Suprapubic skin (tissue), 4 donors: ENCODE data around the gene ADAMTS12. TPM values are rescaled to one million over a fixed set of nuclear protein-coding genes. Genes with fewer than 3 reads are reported as not detected.

ENCODE experiments used
- DNase-seq, 2 donors: peaks; one replicate each; pipeline ENCODE4 v3.0.0-alpha.2; 2019; ENCODE audit warnings: low spot score in 2 of 2
- H3K27ac ChIP-seq: fragments of 200-600 bp; sonication (generic); one replicate; pipeline ENCODE4 v1.5.1; 2019
- H3K27me3 ChIP-seq: fragments of 200-600 bp; sonication (generic); one replicate; pipeline ENCODE4 v1.5.1; 2019
- H3K36me3 ChIP-seq: fragments of 200-600 bp; sonication (generic); one replicate; pipeline ENCODE4 v1.5.1; 2019
- H3K4me1 ChIP-seq: fragments of 200-600 bp; sonication (generic); one replicate; pipeline ENCODE4 v1.5.1; 2019
- H3K4me3 ChIP-seq: fragments of 200-600 bp; sonication (generic); one replicate; pipeline ENCODE4 v1.5.1; 2019; ENCODE audit warnings: mild to moderate bottlenecking
- H3K9me3 ChIP-seq: fragments of 200-600 bp; sonication (generic); one replicate; pipeline ENCODE4 v1.5.1; 2019
- EP300 ChIP-seq: sonication (generic); formaldehyde crosslinking; IDR thresholded peaks from one replicate; pipeline ENCODE4 v1.6.1; 2017; ENCODE audit warnings: antibody characterized with exemption
- POLR2A ChIP-seq, 2 donors: fragments of 450-650 bp; IDR thresholded peaks; one replicate each; pipeline ENCODE4 v1.6.1; 2017; ENCODE audit warnings: antibody characterized with exemption in 2 of 2, mild to moderate bottlenecking in 2 of 2, moderate library complexity in 2 of 2
- POLR2AphosphoS5 ChIP-seq, 3 donors: sonication (generic); formaldehyde crosslinking; IDR thresholded peaks; one replicate each; pipeline ENCODE4 v1.6.1; 2017; ENCODE audit warnings: antibody characterized with exemption in 3 of 3
- WGBS: methylation state at CpG from one replicate; pipeline ENCODE4 v1.1.5; 2018; 5-methylcytosine and 5-hydroxymethylcytosine counted together
- total RNA-seq, 4 donors: library from RNA; depleted of rRNA; stranded (reverse); fragments of >200 nt; gene quantifications; one replicate each; pipeline ENCODE4 v1.1.0, GENCODE V29; 2016
- TF ChIP-seq, protein P1 (sequence below), 2 donors: fragments of 200-600 bp in 1 of 2; fragments of 450-650 bp in 1 of 2; sonication (generic) in 1 of 2; IDR thresholded peaks; one replicate each; pipeline ENCODE4 v1.5.1; 2016 to 2019; ENCODE audit warnings: antibody characterized with exemption in 2 of 2, mild to moderate bottlenecking in 1 of 2, moderate library complexity in 1 of 2

Gene ADAMTS12, protein sequence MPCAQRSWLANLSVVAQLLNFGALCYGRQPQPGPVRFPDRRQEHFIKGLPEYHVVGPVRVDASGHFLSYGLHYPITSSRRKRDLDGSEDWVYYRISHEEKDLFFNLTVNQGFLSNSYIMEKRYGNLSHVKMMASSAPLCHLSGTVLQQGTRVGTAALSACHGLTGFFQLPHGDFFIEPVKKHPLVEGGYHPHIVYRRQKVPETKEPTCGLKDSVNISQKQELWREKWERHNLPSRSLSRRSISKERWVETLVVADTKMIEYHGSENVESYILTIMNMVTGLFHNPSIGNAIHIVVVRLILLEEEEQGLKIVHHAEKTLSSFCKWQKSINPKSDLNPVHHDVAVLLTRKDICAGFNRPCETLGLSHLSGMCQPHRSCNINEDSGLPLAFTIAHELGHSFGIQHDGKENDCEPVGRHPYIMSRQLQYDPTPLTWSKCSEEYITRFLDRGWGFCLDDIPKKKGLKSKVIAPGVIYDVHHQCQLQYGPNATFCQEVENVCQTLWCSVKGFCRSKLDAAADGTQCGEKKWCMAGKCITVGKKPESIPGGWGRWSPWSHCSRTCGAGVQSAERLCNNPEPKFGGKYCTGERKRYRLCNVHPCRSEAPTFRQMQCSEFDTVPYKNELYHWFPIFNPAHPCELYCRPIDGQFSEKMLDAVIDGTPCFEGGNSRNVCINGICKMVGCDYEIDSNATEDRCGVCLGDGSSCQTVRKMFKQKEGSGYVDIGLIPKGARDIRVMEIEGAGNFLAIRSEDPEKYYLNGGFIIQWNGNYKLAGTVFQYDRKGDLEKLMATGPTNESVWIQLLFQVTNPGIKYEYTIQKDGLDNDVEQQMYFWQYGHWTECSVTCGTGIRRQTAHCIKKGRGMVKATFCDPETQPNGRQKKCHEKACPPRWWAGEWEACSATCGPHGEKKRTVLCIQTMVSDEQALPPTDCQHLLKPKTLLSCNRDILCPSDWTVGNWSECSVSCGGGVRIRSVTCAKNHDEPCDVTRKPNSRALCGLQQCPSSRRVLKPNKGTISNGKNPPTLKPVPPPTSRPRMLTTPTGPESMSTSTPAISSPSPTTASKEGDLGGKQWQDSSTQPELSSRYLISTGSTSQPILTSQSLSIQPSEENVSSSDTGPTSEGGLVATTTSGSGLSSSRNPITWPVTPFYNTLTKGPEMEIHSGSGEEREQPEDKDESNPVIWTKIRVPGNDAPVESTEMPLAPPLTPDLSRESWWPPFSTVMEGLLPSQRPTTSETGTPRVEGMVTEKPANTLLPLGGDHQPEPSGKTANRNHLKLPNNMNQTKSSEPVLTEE (N-terminal part only)
- 1 to 10 TPM in 1 of 4 donors, under 1 TPM in 3; 0.26 to 1.3 (median 0.57) TPM for total RNA-seq

DNA sequence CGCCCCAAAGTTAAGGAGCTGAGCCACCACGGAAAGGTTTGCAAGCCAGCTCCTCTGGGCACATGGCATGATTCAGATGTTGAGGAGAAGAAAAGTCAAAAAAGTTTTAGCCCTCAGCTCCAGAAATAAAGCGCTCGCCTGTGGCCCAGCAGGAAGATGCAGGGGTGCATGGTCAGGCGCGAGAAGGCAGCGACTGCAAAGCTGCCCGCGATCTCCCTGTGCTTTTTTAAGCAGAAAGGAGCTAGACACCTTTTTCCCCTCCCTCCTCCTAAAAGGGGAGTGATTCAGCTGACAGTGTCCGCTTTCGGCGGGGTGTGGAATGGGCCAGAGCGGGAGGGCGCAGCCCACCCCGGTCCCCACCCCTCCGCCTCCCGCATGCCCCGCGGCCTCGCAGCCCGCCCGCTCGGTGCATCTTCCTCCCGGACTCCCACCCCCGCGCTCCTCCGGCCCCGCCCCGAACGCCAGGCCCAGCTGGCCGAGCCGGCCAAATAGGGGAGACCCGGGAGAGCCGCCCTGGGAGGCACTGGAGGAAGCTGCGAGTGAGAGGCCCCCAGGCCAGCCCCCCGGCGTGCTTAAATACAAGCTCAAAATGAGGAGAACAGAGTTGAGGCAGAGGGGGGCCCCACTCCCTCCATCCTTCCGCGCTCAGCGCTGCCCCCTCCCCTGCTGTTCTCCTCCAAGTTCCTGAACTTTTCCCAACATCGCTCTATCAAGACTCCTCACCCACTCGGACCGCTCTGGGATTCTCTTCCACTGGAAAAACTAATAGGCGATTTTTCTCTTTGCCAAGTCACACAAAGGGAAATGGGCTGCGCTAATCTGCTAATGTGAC, at the start of gene ADAMTS12:
ADAMTS12 (minus strand) TSS at position 203 of the 832 bp plus-strand sequence; CDS start at position 69, 134 bp downstream.
- no peak for TF ChIP-seq POLR2AphosphoS5 (IDR thresholded peaks at IDR 0.05)
- no peak for TF ChIP-seq POLR2A (IDR thresholded peaks at IDR 0.05)
- TF ChIP-seq EP300: no peak
- TF ChIP-seq, protein P1, sequence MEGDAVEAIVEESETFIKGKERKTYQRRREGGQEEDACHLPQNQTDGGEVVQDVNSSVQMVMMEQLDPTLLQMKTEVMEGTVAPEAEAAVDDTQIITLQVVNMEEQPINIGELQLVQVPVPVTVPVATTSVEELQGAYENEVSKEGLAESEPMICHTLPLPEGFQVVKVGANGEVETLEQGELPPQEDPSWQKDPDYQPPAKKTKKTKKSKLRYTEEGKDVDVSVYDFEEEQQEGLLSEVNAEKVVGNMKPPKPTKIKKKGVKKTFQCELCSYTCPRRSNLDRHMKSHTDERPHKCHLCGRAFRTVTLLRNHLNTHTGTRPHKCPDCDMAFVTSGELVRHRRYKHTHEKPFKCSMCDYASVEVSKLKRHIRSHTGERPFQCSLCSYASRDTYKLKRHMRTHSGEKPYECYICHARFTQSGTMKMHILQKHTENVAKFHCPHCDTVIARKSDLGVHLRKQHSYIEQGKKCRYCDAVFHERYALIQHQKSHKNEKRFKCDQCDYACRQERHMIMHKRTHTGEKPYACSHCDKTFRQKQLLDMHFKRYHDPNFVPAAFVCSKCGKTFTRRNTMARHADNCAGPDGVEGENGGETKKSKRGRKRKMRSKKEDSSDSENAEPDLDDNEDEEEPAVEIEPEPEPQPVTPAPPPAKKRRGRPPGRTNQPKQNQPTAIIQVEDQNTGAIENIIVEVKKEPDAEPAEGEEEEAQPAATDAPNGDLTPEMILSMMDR (IDR thresholded peaks at IDR 0.05): no peak
- Histone ChIP-seq H3K27ac (no peak within 1 kb of the TSS), H3K36me3 (no peaks in the 10 kb centered on the region), H3K4me1 (peaks cover 16% of the 10 kb centered on the region), H3K9me3 (no peaks in the 10 kb centered on the region), H3K27me3 (peaks cover 30% of the 10 kb centered on the region), H3K4me3 (peak within 1 kb of the TSS; percentile 48)
- 8% methylated on average over 28 of the region's 45 CpGs for WGBS
- peak; percentile 68 to 82 for DNase-seq

DNA sequence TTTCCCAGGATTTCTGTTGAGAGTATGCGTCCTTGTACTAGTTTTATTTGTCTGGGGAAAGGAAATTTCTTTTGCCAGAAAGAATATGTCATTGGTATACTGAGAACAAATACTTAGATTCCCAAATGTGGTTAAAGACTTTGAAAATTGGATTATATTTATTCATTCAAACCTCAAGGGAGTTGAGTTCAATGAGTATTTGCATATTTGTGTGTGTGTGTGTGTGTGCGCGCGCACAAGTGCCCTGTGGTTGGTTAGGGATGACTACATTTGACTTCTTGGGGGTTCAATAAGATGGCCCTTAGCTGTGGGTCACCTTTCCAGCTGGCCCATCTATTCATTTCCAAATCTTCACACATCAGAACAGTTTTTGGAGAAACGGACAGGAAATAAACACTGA, 49.3 kb upstream of the ADAMTS12 start:
- Histone ChIP-seq H3K9me3 (no peaks in the 10 kb centered on the region), H3K4me1 (peaks cover 12% of the 10 kb centered on the region), H3K36me3 (no peaks in the 10 kb centered on the region), H3K27me3 (peaks cover 53% of the 10 kb centered on the region), H3K27ac (no peak overlapping the region), H3K4me3 (no peak overlapping the region)
- TF ChIP-seq POLR2AphosphoS5 (IDR thresholded peaks at IDR 0.05): no peak
- TF ChIP-seq EP300: no peak
- TF ChIP-seq, protein P1 (IDR thresholded peaks at IDR 0.05): no peak
- no peak for TF ChIP-seq POLR2A (IDR thresholded peaks at IDR 0.05)
- DNase-seq: no peak
- WGBS: 91% methylated on average over 5 of the region's 5 CpGs

DNA sequence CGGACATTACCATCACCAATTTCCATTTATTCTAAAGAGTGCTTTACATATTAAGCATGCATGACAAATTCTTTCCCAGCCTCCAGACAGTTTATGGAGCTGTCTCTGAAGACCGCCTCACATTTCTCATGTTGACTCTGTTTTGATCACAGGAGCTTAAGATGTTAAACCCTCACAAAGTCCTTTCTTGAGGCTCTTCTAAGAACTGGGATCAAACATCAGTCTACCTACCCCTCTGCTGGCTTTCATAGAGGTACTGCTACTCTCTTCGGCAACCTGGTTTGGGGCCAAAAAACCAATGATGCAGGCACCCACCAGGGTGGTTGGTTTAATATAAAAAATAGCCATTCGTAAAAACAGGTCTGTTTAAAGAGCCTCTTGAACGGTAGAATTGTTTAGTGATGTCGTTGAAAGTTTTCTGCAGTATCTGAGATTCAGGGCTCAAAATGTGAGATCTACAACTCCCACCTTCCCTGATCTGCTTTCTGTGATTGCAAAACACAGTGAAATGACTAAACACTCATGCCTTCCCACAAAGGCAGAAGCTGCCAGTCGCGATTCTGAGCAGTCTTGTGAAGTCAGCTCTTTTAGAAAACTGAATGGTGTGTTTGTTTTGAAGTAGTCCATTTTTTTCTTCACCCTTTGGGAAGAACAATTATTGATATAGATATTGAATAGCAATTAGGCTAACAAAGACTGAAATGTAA, 47.9 kb upstream of the ADAMTS12 start:
- Histone ChIP-seq H3K4me1 (peaks cover 16% of the 10 kb centered on the region), H3K9me3 (no peaks in the 10 kb centered on the region), H3K36me3 (no peaks in the 10 kb centered on the region), H3K27ac (no peak overlapping the region), H3K4me3 (no peak overlapping the region), H3K27me3 (peaks cover 57% of the 10 kb centered on the region)
- no peak for TF ChIP-seq POLR2AphosphoS5 (IDR thresholded peaks at IDR 0.05)
- TF ChIP-seq, protein P1 (IDR thresholded peaks at IDR 0.05): no peak
- no peak for TF ChIP-seq POLR2A (IDR thresholded peaks at IDR 0.05)
- TF ChIP-seq EP300: no peak
- 81% methylated on average over 8 of the region's 8 CpGs for WGBS
- no peak for DNase-seq

DNA sequence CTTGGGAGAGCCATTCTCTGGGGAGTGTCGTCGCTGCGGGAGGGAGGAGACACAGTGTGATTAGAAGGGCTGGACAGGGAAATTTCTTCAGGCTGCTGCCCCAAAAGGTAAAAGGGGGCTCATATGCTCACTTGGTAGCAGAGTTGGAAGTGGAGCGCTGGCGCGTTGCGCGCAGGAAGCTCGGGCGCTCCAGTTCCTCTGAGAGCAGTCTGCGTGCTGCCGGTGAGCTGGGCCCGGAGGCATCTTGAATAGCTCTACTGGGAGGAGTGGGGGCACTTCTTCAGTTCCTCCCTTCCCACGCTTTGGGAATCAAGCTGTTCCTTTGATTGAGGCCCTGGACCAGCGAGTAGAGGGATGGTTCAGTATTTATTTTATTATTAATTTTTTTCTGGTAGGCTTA, 47.1 kb upstream of the ADAMTS12 start:
- DNase-seq: no peak
- no peaks in the 10 kb centered on the region for H3K9me3 ChIP-seq
- H3K4me3 ChIP-seq: no peak overlapping the region
- no peak overlapping the region for H3K27ac ChIP-seq
- no peaks in the 10 kb centered on the region for H3K36me3 ChIP-seq
- no peak for TF ChIP-seq EP300
- no peak for TF ChIP-seq POLR2A (IDR thresholded peaks at IDR 0.05)
- TF ChIP-seq POLR2AphosphoS5 (IDR thresholded peaks at IDR 0.05): no peak
- TF ChIP-seq, protein P1 (IDR thresholded peaks at IDR 0.05): no peak
- 41% methylated on average over 15 of the region's 15 CpGs for WGBS
- H3K4me1 ChIP-seq: peaks cover 16% of the 10 kb centered on the region
- peaks cover 55% of the 10 kb centered on the region for H3K27me3 ChIP-seq
